CD4-positive, alpha-beta T cell (primary cell): ENCODE results near the gene GRIN2A. TPM values are rescaled to one million over a fixed set of nuclear protein-coding genes. Genes with fewer than 3 reads are reported as not detected.

Source experiments
- ATAC-seq: fragments of 200-7000 bp; cut with Tn5 transposase; one replicate; pipeline ENCODE4 v1.10.0; 2022; ENCODE audit warnings: mild to moderate bottlenecking; ENCODE audit not compliant: poor library complexity
- CTCF ChIA-PET: fragments of 350-600 bp; sonication (Branson Sonifier 250); formaldehyde crosslinking; loops from one replicate; lab custom pipeline; 2021; ENCODE audit warnings: antibody characterized with exemption, inconsistent platforms; lab: Charles Lee
- POLR2A ChIA-PET: fragments of 350-600 bp; sonication (Branson Sonifier 250); formaldehyde crosslinking; loops from one replicate; lab custom pipeline; 2021; ENCODE audit warnings: antibody characterized with exemption, inconsistent platforms; lab: Charles Lee
- DNase-seq, 14 experiments: peaks; one replicate each; pipeline ENCODE4 v3.0.0-alpha.2; 2013 to 2020; ENCODE audit warnings: mixed read lengths in 2 of 14
- H3K27ac ChIP-seq, 2 donors: one replicate each; pipeline versions ENCODE4 v1.5.1 to v1.7.0; 2013; ENCODE audit warnings: low read length in 2 of 2, low read depth in 1 of 2, mild to moderate bottlenecking in 1 of 2
- H3K27me3 ChIP-seq, 2 experiments: 1 replicate in 1 of 2; 2 replicates in 1 of 2; pipeline versions ENCODE4 v1.6.1 to v1.7.0; 2013; ENCODE audit warnings: low read length in 2 of 2, control low read depth in 1 of 2, mild to moderate bottlenecking in 1 of 2, moderate library complexity in 1 of 2; ENCODE audit not compliant: insufficient read depth in 2 of 2, control insufficient read depth in 1 of 2
- H3K36me3 ChIP-seq: one replicate; pipeline ENCODE4 v1.6.1; 2013; ENCODE audit warnings: low read length, control low read depth; ENCODE audit not compliant: insufficient read depth
- H3K4me1 ChIP-seq: one replicate; pipeline ENCODE4 v1.6.1; 2013; ENCODE audit warnings: low read length, control low read depth; ENCODE audit not compliant: insufficient read depth
- H3K4me3 ChIP-seq: one replicate; pipeline ENCODE4 v1.5.1; 2013; ENCODE audit warnings: mild to moderate bottlenecking, low read length, moderate library complexity
- H3K9me3 ChIP-seq, 2 experiments: 1 replicate in 1 of 2; 2 replicates in 1 of 2; pipeline versions ENCODE4 v1.6.1 to v1.7.0; 2013; ENCODE audit warnings: low read length in 2 of 2, mild to moderate bottlenecking in 2 of 2, control low read depth in 1 of 2, moderate library complexity in 1 of 2; ENCODE audit not compliant: control insufficient read depth in 1 of 2, insufficient read depth in 1 of 2
- H3K27ac Mint-ChIP-seq: one replicate; pipeline ENCODE4 v1.8.0; 2020; ENCODE audit warnings: mixed read lengths
- H3K27me3 Mint-ChIP-seq: one replicate; pipeline ENCODE4 v1.8.0; 2021; ENCODE audit warnings: mixed read lengths
- H3K36me3 Mint-ChIP-seq: one replicate; pipeline ENCODE4 v1.8.0; 2021; ENCODE audit warnings: low read depth, mixed read lengths
- H3K4me1 Mint-ChIP-seq: one replicate; pipeline ENCODE4 v1.8.0; 2021; ENCODE audit warnings: low read depth, mixed read lengths
- H3K4me3 Mint-ChIP-seq: one replicate; pipeline ENCODE4 v1.8.0; 2020; ENCODE audit warnings: mild to moderate bottlenecking, mixed read lengths
- H3K9me3 Mint-ChIP-seq: one replicate; pipeline ENCODE4 v1.8.0; 2020; ENCODE audit warnings: mixed read lengths
- intact Hi-C, 2 experiments: fragments of 100-400 bp; cut with DNase I in 1 of 2; cut with micrococcal nuclease in 1 of 2; formaldehyde crosslinking; loops; one replicate each; pipeline versions ENCODE4 v1.15.1 to v1.9.0; 2023 to 2025; cut with DNase I, micrococcal nuclease
- total RNA-seq, 174 experiments: library from RNA in 2 of 174; stranded (reverse) in 2 of 174; gene quantifications; one replicate each; pipeline ENCODE4 v1.2.3 and lab custom pipeline; 2021 to 2026
- TF ChIP-seq, protein P1 (sequence below): fragments of 200-600 bp; IDR thresholded peaks from one replicate; pipeline ENCODE4 v1.8.0; 2022; ENCODE audit warnings: antibody characterized with exemption, mild to moderate bottlenecking

The GRIN2A gene
- total RNA-seq, 2 experiments from 2014 or later = not detected

- Histone ChIP-seq H3K36me3 (no peaks in the 10 kb centered on the region), H3K4me1 (no peaks in the 10 kb centered on the region), H3K9me3 (peaks cover 0 to 7% of the 10 kb centered on the region in 2 experiments), H3K27me3 (no peaks in the 10 kb centered on the region), H3K4me3 (no peak overlapping the region), H3K27ac (no peak overlapping the region)
- intact Hi-C loops = no loop called here
- DNase-seq (no peak), ATAC-seq (no peak)
- TF ChIP-seq, protein P1, sequence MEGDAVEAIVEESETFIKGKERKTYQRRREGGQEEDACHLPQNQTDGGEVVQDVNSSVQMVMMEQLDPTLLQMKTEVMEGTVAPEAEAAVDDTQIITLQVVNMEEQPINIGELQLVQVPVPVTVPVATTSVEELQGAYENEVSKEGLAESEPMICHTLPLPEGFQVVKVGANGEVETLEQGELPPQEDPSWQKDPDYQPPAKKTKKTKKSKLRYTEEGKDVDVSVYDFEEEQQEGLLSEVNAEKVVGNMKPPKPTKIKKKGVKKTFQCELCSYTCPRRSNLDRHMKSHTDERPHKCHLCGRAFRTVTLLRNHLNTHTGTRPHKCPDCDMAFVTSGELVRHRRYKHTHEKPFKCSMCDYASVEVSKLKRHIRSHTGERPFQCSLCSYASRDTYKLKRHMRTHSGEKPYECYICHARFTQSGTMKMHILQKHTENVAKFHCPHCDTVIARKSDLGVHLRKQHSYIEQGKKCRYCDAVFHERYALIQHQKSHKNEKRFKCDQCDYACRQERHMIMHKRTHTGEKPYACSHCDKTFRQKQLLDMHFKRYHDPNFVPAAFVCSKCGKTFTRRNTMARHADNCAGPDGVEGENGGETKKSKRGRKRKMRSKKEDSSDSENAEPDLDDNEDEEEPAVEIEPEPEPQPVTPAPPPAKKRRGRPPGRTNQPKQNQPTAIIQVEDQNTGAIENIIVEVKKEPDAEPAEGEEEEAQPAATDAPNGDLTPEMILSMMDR = no peak
- CTCF ChIA-PET = no interaction called here
- Mint-ChIP-seq H3K4me3 (no peak overlapping the region), H3K4me1 (no peaks in the 10 kb centered on the region), H3K36me3 (no peaks in the 10 kb centered on the region), H3K9me3 (peaks cover 5% of the 10 kb centered on the region), H3K27me3 (no peaks in the 10 kb centered on the region), H3K27ac (no peak overlapping the region)
- POLR2A ChIA-PET = no interaction called here
Observed at GRCh38 chr16:9900576-9900975, 281.7 kb downstream of the GRIN2A start.

- H3K27ac ChIP-seq = no peak overlapping the region
- H3K36me3 Mint-ChIP-seq = no peaks in the 10 kb centered on the region
- no peaks in the 10 kb centered on the region for H3K4me1 ChIP-seq
- no peak for ATAC-seq
- no peaks in the 10 kb centered on the region for H3K4me1 Mint-ChIP-seq
- TF ChIP-seq, protein P1 = no peak
- H3K27ac Mint-ChIP-seq = no peak overlapping the region
- POLR2A ChIA-PET = no interaction called here
- H3K36me3 ChIP-seq = no peaks in the 10 kb centered on the region
- no peak overlapping the region for H3K4me3 Mint-ChIP-seq
- no peak overlapping the region for H3K4me3 ChIP-seq
- H3K9me3 ChIP-seq = peaks cover 0 to 7% of the 10 kb centered on the region in 2 experiments
- H3K9me3 Mint-ChIP-seq = peaks cover 9% of the 10 kb centered on the region
- CTCF ChIA-PET = no interaction called here
- intact Hi-C loops = no loop called here
- no peaks in the 10 kb centered on the region for H3K27me3 ChIP-seq
- no peaks in the 10 kb centered on the region for H3K27me3 Mint-ChIP-seq
- DNase-seq = no peak
Observed at GRCh38 chr16:9898555-9898954, 283.7 kb downstream of the GRIN2A start.

DNA sequence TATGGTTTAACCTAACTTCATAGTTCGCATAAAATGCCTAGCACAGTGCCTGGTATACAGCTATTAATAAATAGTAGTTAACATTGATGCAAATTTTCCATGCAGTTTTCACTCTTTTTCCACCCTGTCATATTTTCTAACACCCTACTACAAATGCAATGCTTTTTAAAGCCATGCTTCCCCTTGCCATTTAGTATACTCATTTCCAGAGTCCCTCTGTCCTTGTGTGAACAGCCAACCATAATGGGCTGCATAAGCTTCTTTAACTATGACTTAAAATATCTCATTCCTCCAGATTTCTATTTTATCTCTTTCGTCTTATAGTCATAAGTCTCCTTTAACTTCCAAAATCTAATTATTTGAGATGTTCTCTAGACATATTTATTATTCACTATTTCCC, 284.1 kb downstream of the GRIN2A start:
- Histone ChIP-seq H3K9me3 (peaks cover 0 to 7% of the 10 kb centered on the region in 2 experiments), H3K4me1 (no peaks in the 10 kb centered on the region), H3K27ac (no peak overlapping the region), H3K27me3 (no peaks in the 10 kb centered on the region), H3K4me3 (no peak overlapping the region), H3K36me3 (no peaks in the 10 kb centered on the region)
- DNase-seq (no peak), ATAC-seq (no peak)
- no peaks in the 10 kb centered on the region for H3K4me1 Mint-ChIP-seq
- intact Hi-C loops = no loop called here
- no peaks in the 10 kb centered on the region for H3K36me3 Mint-ChIP-seq
- ChIA-PET CTCF (no interaction called here), POLR2A (no interaction called here)
- peaks cover 9% of the 10 kb centered on the region for H3K9me3 Mint-ChIP-seq
- no peak overlapping the region for H3K27ac Mint-ChIP-seq
- TF ChIP-seq, protein P1 = no peak
- H3K4me3 Mint-ChIP-seq = no peak overlapping the region
- H3K27me3 Mint-ChIP-seq = no peaks in the 10 kb centered on the region
